Mesendoderm (in vitro differentiated cells): ENCODE results near the gene MICAL2.

Source experiments
- DNase-seq: peaks from one replicate; pipeline ENCODE4 v3.0.0; 2013
- H2AK5ac ChIP-seq: 2 replicates; pipeline ENCODE4 v1.6.1; 2013; ENCODE audit warnings: low read length, inconsistent platforms
- H2BK120ac ChIP-seq: 2 replicates; pipeline ENCODE4 v1.6.1; 2013; ENCODE audit warnings: low read depth, mild to moderate bottlenecking, low read length, moderate library complexity, mixed read lengths
- H2BK15ac ChIP-seq: replicated peaks from 2 replicates; pipeline ENCODE4 v1.6.1; 2013; ENCODE audit warnings: low read depth, mild to moderate bottlenecking, moderate library complexity
- H2BK5ac ChIP-seq: 2 replicates; pipeline ENCODE4 v1.6.1; 2013; ENCODE audit warnings: low read length, inconsistent platforms
- H3K18ac ChIP-seq: 2 replicates; pipeline ENCODE4 v1.6.1; 2013; ENCODE audit warnings: mild to moderate bottlenecking, low read length, mixed read lengths
- H3K23ac ChIP-seq: one replicate; pipeline ENCODE4 v1.6.1; 2013; ENCODE audit warnings: low read length
- H3K27ac ChIP-seq: 2 replicates; pipeline ENCODE4 v1.5.1; 2013; ENCODE audit warnings: low read depth, mild to moderate bottlenecking, inconsistent platforms, low read length, moderate library complexity
- H3K27me3 ChIP-seq: 2 replicates; pipeline ENCODE4 v1.6.1; 2013; ENCODE audit warnings: low read length, control low read depth, mild to moderate bottlenecking, inconsistent platforms; ENCODE audit not compliant: insufficient read depth, poor library complexity
- H3K36me3 ChIP-seq: 2 replicates; pipeline ENCODE4 v1.6.1; 2013; ENCODE audit warnings: low read length, inconsistent platforms; ENCODE audit not compliant: control insufficient read depth, insufficient read depth
- H3K4ac ChIP-seq: one replicate; pipeline ENCODE4 v1.6.1; 2013; ENCODE audit warnings: low read depth, mild to moderate bottlenecking, low read length, moderate library complexity
- H3K4me1 ChIP-seq: 2 replicates; pipeline ENCODE4 v1.6.1; 2013; ENCODE audit warnings: low read depth, low read length, inconsistent platforms; ENCODE audit not compliant: control insufficient read depth
- H3K4me2 ChIP-seq: 2 replicates; pipeline ENCODE4 v1.6.1; 2013; ENCODE audit warnings: low read length
- H3K4me3 ChIP-seq: 2 replicates; pipeline ENCODE4 v1.5.1; 2013; ENCODE audit warnings: mild to moderate bottlenecking, low read length
- H3K56ac ChIP-seq: one replicate; pipeline ENCODE4 v1.6.1; 2013; ENCODE audit warnings: low read length
- H3K79me1 ChIP-seq: 2 replicates; pipeline ENCODE4 v1.6.1; 2013; ENCODE audit warnings: low read length, inconsistent platforms
- H3K79me2 ChIP-seq: 2 replicates; pipeline ENCODE4 v1.6.1; 2013; ENCODE audit warnings: mild to moderate bottlenecking, low read length; ENCODE audit not compliant: control insufficient read depth, insufficient read depth
- H3K9ac ChIP-seq: 2 replicates; pipeline ENCODE4 v1.6.1; 2013; ENCODE audit warnings: low read length, inconsistent platforms
- H4K5ac ChIP-seq: one replicate; pipeline ENCODE4 v1.6.1; 2013; ENCODE audit warnings: low read length
- H4K8ac ChIP-seq: one replicate; pipeline ENCODE4 v1.6.1; 2013; ENCODE audit warnings: low read depth, mild to moderate bottlenecking, control low read depth, low read length, moderate library complexity
- WGBS: extraction: QIAGEN DNeasy Blood & Tissue Kit; methylation state at CpG from one replicate; pipeline ENCODE4 v1.1.7; 2013; ENCODE audit warnings: low lambda C conversion rate, missing lambda C conversion rate; ENCODE audit not compliant: insufficient coverage; ENCODE audit errors: extremely low coverage; 5-methylcytosine and 5-hydroxymethylcytosine counted together

The MICAL2 gene

DNA sequence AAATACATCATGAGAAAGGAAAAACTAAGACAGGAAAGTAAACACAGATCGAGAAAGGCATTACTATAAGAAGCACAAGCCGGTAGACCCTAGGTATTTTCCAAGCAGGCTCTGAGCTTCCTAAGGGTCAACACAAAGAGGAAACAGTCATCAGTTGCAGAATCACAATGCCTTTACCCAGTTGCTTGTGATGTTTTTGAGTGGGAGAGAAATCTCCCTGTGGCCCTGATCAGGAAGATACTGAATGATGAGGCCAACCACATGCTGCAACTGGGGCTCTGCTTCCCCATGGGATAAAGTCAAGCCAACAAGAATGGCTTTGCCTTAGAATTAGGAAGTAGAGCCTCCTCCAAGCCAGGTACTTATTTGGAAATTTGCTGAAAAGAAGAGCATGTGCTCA is 132.6 kb downstream of the MICAL2 start:
- no peaks in the 10 kb centered on the region for H3K36me3 ChIP-seq
- no peak overlapping the region for H3K27ac ChIP-seq
- no peak overlapping the region for H2BK5ac ChIP-seq
- H2BK15ac ChIP-seq, result no peak overlapping the region
- no peak overlapping the region for H2BK120ac ChIP-seq
- no peaks in the 10 kb centered on the region for H3K27me3 ChIP-seq
- H3K18ac ChIP-seq, result no peak overlapping the region
- H3K4ac ChIP-seq, result no peak overlapping the region
- H3K56ac ChIP-seq, result no peak overlapping the region
- no CpG with 5 or more reads among the region's 2 CpGs for WGBS
- no peak overlapping the region for H4K8ac ChIP-seq
- no peaks in the 10 kb centered on the region for H3K79me1 ChIP-seq
- no peaks in the 10 kb centered on the region for H3K79me2 ChIP-seq
- H3K4me2 ChIP-seq, result no peak overlapping the region
- H3K9ac ChIP-seq, result no peak overlapping the region
- H3K4me3 ChIP-seq, result no peak overlapping the region
- no peak for DNase-seq
- H2AK5ac ChIP-seq, result no peak overlapping the region
- H3K23ac ChIP-seq, result no peak overlapping the region
- no peaks in the 10 kb centered on the region for H3K4me1 ChIP-seq
- no peak overlapping the region for H4K5ac ChIP-seq

DNA sequence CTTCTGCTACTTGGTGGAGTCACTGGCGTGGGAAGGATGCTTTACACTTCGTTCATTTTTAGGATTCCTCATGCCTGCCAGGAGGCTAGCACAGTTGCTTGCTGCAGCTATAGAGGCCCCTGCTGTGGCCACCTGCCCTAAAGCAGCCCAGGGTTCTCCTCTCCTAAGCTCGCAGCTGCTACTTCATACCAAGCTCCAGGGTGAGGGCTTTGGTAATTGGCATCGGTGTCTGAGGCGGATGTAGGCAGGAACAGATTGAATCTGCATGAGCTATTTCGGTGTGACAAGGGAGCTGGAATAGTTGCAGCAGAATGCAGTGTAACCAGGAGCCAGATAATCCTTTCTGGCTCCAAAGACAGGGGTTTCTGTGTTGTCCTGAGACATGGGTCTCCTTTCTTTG is 133.1 kb downstream of the MICAL2 start:
- Histone ChIP-seq H2AK5ac (no peak overlapping the region), H3K4ac (no peak overlapping the region), H2BK120ac (no peak overlapping the region), H4K5ac (no peak overlapping the region), H3K27ac (no peak overlapping the region), H2BK5ac (no peak overlapping the region), H3K36me3 (no peaks in the 10 kb centered on the region), H3K9ac (no peak overlapping the region), H3K4me1 (peaks cover under 1% of the 10 kb centered on the region), H2BK15ac (no peak overlapping the region), H3K27me3 (no peaks in the 10 kb centered on the region), H3K23ac (no peak overlapping the region), H3K4me3 (no peak overlapping the region), H3K4me2 (no peak overlapping the region), H4K8ac (no peak overlapping the region), H3K56ac (no peak overlapping the region), H3K18ac (no peak overlapping the region), H3K79me1 (no peaks in the 10 kb centered on the region), H3K79me2 (no peaks in the 10 kb centered on the region)
- DNase-seq, result no peak
- WGBS, result no CpG with 5 or more reads among the region's 6 CpGs

DNA sequence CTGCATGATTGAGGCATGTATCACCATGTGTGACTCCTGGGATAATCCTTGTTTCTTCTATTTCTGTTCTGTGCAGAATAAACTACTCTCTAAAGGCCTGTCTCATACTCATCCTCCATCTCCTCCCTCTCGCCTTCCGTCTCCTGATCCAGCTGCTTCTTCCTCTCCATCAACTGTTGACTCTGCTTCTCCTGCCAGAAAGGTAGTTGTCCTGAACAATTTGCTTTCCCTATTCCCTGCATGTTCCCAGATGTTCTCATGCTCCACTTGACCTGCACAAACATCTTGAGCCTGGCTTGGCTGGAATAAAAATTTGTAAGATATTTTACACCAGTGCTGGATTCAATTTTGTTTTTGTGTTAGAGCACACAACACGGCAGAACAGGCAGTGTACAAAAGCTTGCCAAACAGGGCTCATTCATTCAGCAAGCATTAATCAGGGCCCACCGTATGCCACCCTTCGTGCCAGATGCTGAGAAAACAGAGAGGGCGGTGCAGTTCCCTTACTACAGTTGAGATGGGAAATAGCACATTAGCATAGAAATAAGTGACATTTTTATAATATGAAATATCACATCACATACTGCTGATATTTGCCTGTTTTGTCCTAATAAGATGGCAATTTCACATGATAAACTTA is 133.6 kb downstream of the MICAL2 start:
- no peak overlapping the region for H4K5ac ChIP-seq
- no peaks in the 10 kb centered on the region for H3K79me2 ChIP-seq
- no peak overlapping the region for H3K4ac ChIP-seq
- peaks cover 2% of the 10 kb centered on the region for H3K4me1 ChIP-seq
- no peak overlapping the region for H2BK5ac ChIP-seq
- no peak overlapping the region for H3K9ac ChIP-seq
- H3K4me3 ChIP-seq, result no peak overlapping the region
- no peak for DNase-seq
- no peaks in the 10 kb centered on the region for H3K36me3 ChIP-seq
- no peak overlapping the region for H2BK15ac ChIP-seq
- WGBS, result no CpG with 5 or more reads among the region's 6 CpGs
- no peak overlapping the region for H3K18ac ChIP-seq
- H3K27ac ChIP-seq, result no peak overlapping the region
- H3K4me2 ChIP-seq, result no peak overlapping the region
- H2BK120ac ChIP-seq, result no peak overlapping the region
- H3K27me3 ChIP-seq, result no peaks in the 10 kb centered on the region
- no peak overlapping the region for H4K8ac ChIP-seq
- H3K23ac ChIP-seq, result no peak overlapping the region
- H2AK5ac ChIP-seq, result no peak overlapping the region
- H3K56ac ChIP-seq, result no peak overlapping the region
- H3K79me1 ChIP-seq, result no peaks in the 10 kb centered on the region

DNA sequence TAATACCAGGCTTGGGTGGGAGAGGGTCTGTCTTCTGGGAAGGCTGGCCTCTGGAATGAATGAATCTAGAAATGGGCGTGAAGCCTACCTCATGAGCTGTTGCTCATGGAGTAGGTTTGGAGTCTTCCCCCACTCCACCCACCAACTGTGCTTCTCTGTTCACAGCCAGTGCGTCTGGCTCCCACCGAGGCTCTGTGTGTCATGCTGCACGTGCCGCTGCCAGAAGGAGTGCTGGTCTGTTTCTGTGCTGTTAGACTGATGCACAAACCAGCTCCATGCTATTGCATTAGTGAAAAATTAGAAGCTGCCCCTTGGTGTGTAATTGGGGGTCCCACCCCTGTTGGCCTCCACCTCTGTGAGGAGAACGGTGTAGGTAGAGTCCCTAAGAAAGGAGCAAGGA is 134.7 kb downstream of the MICAL2 start:
- H2AK5ac ChIP-seq, result no peak overlapping the region
- H4K8ac ChIP-seq, result no peak overlapping the region
- no peaks in the 10 kb centered on the region for H3K79me1 ChIP-seq
- no peak overlapping the region for H3K18ac ChIP-seq
- WGBS, result no CpG with 5 or more reads among the region's 6 CpGs
- no peak overlapping the region for H2BK15ac ChIP-seq
- no peaks in the 10 kb centered on the region for H3K36me3 ChIP-seq
- no peak overlapping the region for H2BK120ac ChIP-seq
- peaks cover 2% of the 10 kb centered on the region for H3K4me1 ChIP-seq
- no peak overlapping the region for H4K5ac ChIP-seq
- H3K9ac ChIP-seq, result no peak overlapping the region
- no peak overlapping the region for H3K4ac ChIP-seq
- no peak overlapping the region for H3K56ac ChIP-seq
- H3K23ac ChIP-seq, result no peak overlapping the region
- DNase-seq, result no peak
- H3K4me2 ChIP-seq, result no peak overlapping the region
- H3K27ac ChIP-seq, result no peak overlapping the region
- no peaks in the 10 kb centered on the region for H3K27me3 ChIP-seq
- H3K79me2 ChIP-seq, result no peaks in the 10 kb centered on the region
- H2BK5ac ChIP-seq, result no peak overlapping the region
- H3K4me3 ChIP-seq, result no peak overlapping the region

DNA sequence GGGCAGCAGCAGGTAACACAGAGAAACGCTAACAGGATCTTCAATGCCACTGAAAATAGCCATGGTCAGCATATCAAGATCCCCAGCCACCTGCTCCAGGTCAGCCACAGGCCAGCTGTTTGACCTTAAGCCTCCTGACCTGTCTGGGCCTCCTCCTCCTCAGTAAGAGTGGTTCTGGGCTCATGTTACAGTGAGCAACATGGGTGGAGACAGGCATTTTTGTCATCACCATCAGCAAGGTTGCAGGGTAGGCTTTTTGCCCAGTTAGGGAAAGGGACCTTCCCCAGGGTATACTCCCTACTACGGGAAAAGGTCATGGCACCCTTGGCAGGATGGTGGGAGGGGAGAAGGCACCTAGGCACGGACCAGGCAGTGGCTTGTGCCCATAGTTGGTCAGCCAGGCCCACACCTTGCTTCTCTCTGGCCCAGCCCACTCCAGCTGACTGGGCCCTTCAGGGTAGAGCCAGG is 135.2 kb downstream of the MICAL2 start:
- H4K5ac ChIP-seq, result no peak overlapping the region
- H3K27me3 ChIP-seq, result no peaks in the 10 kb centered on the region
- no peak overlapping the region for H3K4ac ChIP-seq
- H3K79me2 ChIP-seq, result no peaks in the 10 kb centered on the region
- no peak overlapping the region for H2BK15ac ChIP-seq
- DNase-seq, result no peak
- H4K8ac ChIP-seq, result no peak overlapping the region
- H3K27ac ChIP-seq, result no peak overlapping the region
- H2BK120ac ChIP-seq, result no peak overlapping the region
- no peak overlapping the region for H2BK5ac ChIP-seq
- H3K18ac ChIP-seq, result no peak overlapping the region
- H3K9ac ChIP-seq, result no peak overlapping the region
- WGBS, result no CpG with 5 or more reads among the region's 3 CpGs
- no peak overlapping the region for H3K4me3 ChIP-seq
- H3K4me1 ChIP-seq, result peaks cover 2% of the 10 kb centered on the region
- no peak overlapping the region for H3K56ac ChIP-seq
- H2AK5ac ChIP-seq, result no peak overlapping the region
- H3K36me3 ChIP-seq, result no peaks in the 10 kb centered on the region
- H3K23ac ChIP-seq, result no peak overlapping the region
- H3K4me2 ChIP-seq, result no peak overlapping the region
- H3K79me1 ChIP-seq, result no peaks in the 10 kb centered on the region

DNA sequence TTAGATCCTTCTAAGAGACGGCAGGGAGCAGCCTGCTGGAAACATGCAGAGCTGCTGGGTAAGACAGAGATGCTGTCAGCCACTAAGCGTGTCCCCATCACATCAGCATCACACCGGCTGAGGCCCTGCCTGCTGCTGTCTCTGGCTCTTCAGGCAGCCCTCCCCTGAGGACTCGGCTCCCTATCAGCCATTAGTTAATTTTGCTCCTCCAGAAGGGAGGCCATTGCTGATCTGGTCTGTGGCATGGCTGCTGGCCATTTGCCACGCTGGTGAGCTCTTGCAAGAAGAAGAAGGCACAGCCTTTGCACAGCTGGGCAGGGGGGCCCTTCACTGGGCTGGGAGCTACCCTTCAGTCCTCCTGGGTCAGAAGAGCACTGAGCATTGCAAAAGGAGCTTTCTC is 135.8 kb downstream of the MICAL2 start:
- no peak overlapping the region for H3K18ac ChIP-seq
- no peak overlapping the region for H3K23ac ChIP-seq
- H4K5ac ChIP-seq, result no peak overlapping the region
- H4K8ac ChIP-seq, result no peak overlapping the region
- peaks cover 2% of the 10 kb centered on the region for H3K4me1 ChIP-seq
- no CpG with 5 or more reads among the region's 5 CpGs for WGBS
- no peak overlapping the region for H2BK120ac ChIP-seq
- H3K4me3 ChIP-seq, result no peak overlapping the region
- no peaks in the 10 kb centered on the region for H3K36me3 ChIP-seq
- H3K4me2 ChIP-seq, result no peak overlapping the region
- no peaks in the 10 kb centered on the region for H3K27me3 ChIP-seq
- H3K56ac ChIP-seq, result no peak overlapping the region
- no peaks in the 10 kb centered on the region for H3K79me2 ChIP-seq
- H3K9ac ChIP-seq, result no peak overlapping the region
- no peak overlapping the region for H2BK5ac ChIP-seq
- H3K27ac ChIP-seq, result no peak overlapping the region
- H2BK15ac ChIP-seq, result no peak overlapping the region
- no peak overlapping the region for H3K4ac ChIP-seq
- DNase-seq, result no peak
- H3K79me1 ChIP-seq, result no peaks in the 10 kb centered on the region
- H2AK5ac ChIP-seq, result no peak overlapping the region
